A549 treated with CORT108297 at 1 μM for 4 hours (cell line): ENCODE measurements around the gene HDAC6. TPM values are rescaled to one million over a fixed set of nuclear protein-coding genes. Genes with fewer than 3 reads are reported as not detected.

Experiments used
- total RNA-seq: library from RNA; stranded (reverse); fragments of 200-300 nt; extraction: Qiagen RNA extraction; gene quantifications from 5 replicates; pipeline ENCODE4 v1.2.3, GENCODE V29; 2022

Gene HDAC6
- 23.3 to 33.1 TPM (median 28.3 TPM) in 5 replicates for total RNA-seq

DNA sequence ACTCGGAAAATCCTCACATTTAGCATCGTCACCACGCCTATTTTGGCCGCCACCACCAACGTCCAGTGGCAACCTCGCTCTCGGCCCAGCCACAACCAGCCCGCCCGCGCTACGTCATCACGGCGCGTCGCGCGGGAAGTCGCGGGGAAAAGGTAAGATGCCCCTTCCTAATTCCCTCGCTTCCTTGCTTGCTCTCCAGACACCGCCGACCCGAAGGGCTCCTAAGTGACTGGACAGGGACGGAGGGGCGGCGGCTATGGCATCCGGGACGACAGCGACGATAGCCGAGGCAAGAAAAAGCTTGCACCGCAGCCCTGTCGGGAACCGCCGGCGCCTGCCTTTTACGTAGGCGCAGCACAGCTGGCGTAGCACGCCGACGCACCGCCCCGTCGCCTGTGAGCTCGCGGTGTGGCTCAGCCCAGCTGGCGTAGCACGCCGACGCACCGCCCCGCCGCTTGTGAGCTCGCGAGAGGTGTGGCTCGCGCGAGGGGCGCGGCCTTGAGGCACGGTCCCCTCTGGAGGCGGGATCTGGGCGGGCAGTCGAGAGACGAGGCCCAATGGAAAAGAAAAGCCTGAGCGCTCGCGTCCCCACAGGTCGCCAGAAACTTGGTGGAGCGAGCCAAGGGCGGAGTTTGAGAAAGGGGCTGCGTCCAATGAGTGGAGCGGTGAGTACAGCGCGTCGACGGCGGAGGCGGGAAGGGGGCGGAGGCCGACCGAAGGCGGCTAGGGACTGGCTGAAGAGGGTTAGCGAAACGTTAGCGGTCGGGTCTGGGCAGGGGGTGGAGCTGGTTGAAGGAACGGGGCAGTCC, at the start of gene HDAC6:
Gene HDAC6 (plus strand): TSS at position 788 of the 809 bp plus-strand sequence. CDS start 626 bp downstream, outside the sequence.

DNA sequence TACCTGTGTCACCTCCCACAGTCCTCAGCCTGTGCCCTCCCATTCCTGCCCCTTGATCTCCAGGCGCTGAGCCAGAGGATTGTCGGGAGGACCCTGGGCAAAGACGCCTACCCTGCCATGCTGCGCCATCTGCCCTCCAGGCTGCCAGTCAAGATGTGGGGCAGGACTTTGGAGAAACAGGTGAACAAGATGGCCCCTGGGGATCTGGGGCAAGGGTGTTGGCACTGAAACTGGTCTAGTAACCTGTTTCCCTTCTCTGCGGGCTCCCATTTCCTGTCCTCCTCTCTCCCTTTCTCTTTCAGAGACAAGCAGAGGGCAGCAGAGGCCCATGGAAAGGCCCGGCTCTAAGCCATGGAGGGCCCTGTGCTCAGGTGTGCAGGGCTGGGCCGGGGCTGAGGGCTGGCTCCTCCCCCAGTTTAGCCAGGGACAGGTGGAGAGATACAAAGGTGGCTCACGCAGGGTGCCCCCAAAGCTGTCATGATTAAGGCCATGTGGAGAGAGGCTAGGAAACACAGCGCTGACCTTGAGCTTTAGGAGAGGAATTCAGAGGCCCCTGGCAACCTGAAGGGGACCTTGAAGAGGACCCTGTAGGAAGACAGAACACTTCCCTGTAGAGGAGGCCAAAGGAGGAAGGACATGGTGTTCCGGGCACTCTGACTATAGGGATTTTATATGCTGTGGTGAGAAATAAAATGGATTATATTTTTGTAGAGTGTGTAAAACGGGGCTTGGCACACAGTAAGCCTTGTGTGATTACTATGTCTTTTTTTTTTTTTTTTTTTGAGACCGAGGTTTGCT, 40.0 kb upstream of the HDAC6 start, which contains the start of gene GLOD5:
Gene GLOD5 (plus strand): TSS at position 74 of the 798 bp plus-strand sequence. CDS start 44 bp downstream, at position 118.

DNA sequence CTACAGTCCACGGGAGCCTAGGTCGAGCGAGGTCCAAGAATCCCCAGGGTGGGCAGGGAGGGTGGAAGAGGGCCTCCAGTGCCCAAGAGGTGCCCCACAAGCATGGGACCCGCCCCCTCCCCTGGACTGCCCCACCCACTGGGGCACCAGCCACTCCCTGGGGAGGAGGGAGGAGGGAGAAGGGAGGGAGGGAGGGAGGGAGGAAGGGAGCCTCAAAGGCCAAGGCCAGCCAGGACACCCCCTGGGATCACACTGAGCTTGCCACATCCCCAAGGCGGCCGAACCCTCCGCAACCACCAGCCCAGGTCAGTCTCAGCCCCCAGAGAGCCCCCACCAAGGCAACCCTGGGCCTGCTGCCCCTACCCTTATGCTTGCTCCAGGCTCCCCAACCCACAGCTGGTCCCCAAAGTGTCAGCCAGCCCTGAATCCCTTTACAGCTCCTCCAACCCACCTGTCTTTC, 15.5 kb upstream of the HDAC6 start, which contains the start of gene GATA1:
Gene GATA1 (plus strand): TSS at position 250 of the 460 bp plus-strand sequence. CDS start 4,520 bp downstream, outside the sequence.

DNA sequence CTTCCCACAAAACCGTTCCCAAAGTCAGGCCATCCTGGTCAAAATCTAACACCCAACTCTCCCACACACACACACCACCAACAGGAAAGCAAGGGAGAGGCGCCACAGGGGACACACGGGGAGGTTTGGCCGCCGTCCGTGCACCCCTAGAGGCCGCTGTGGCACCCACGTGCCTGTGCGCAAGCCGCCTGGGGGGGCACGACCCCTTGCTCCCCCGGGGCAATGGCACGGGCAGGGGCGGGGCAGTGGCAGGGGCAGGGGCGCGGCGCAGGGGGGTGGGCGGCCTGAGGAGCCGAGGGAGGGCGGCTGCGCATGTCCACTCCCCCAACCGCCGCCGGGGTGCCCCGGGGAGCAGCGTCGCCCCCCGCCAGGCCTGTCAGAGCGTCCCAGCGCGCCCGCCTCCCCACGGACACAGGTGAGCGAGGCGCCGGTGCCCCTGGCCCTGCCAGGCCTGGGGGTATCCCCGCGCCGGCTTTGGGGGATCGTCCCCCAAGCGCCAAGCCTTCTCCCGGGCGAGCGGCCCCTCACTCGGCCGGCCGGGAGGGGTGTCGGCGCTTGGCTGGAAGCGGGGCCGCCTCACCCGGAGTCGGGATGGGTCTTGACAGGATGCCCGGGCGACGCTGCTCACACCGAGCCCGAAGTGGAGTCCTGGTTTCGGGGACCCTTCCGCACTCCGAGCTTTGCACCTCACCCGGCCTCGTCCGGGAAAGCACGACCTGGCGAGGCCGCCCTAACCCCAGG, 24.4 kb downstream of the HDAC6 start, which contains the start of gene ERAS:
Gene ERAS (plus strand): TSS at position 379 of the 741 bp plus-strand sequence. CDS start 2,611 bp downstream, outside the sequence.

DNA sequence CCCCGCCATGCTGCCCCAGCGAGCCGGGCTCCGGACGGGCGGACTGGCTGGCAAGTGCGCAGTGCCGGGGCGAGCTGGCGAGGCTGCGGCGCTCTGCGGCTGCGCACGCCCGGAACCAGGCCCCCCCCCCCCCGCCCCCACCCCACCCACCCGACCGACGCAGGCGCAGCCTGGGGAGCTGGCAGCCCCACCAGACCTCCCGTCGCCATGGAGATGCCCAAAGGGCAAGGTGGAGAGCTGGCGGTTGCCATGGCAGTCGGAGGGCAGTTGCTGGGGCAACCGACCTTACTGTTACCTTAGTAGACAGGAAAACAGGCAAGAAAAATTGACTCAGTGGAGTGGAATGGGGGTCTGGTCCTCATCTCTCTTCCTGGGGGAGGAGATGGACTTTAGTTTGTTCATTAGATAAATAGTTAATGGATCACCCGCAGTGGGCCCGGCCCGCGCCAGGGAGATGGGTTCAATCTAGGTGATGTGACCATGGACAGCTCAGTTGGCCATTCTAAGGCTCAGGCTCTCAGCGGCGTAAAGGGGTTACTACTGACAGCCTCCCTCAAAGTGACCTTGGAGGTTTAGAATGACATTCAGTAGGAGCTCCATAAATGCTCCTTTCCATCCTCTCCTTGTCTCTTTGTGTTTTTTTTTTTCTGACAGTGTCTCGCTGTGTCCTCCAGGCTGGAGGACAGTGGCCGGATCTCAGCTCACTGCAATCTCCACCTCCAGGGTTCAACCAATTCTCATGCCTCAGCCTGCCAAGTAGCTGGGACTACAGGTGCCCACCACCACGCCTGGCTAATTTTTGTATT, 33.9 kb downstream of the HDAC6 start, which contains the start of gene PCSK1N:
Gene PCSK1N (minus strand): TSS at position 87 of the 806 bp plus-strand sequence. CDS start 78 bp downstream, at position 9.

Other genes starting within 250 kb of the HDAC6 start
- gene RBM3, start 227.6 kb upstream of the HDAC6 start, total RNA-seq: 297 to 439 TPM (median 349 TPM) in 5 replicates
- 56.5 to 88.9 TPM (median 81.1 TPM) in 5 replicates for gene WDR13, start 204.6 kb upstream of the HDAC6 start, total RNA-seq
- gene WAS, start 118.3 kb upstream of the HDAC6 start, total RNA-seq: 0.21 to 0.36 TPM (median 0.25 TPM) in 5 replicates
- gene SUV39H1, start 105.3 kb upstream of the HDAC6 start, total RNA-seq: 18.9 to 22.9 TPM (median 22.2 TPM) in 5 replicates
- not detected in 5 replicates for gene GLOD5, start 40.3 kb upstream of the HDAC6 start, total RNA-seq
- gene GATA1, start 15.5 kb upstream of the HDAC6 start, total RNA-seq: not detected in 5 replicates
- 0.09 to 0.18 TPM (median 0.12 TPM) in 4 of 5 replicates, not detected in the other for gene ERAS, start 24.4 kb downstream of the HDAC6 start, total RNA-seq
- gene PCSK1N, start 33.5 kb downstream of the HDAC6 start, total RNA-seq: 17.4 to 54.0 TPM (median 47.3 TPM) in 5 replicates
- gene TIMM17B, start 95.7 kb downstream of the HDAC6 start, total RNA-seq: 92.5 to 116 TPM (median 108 TPM) in 5 replicates
- gene PQBP1, start 95.9 kb downstream of the HDAC6 start, total RNA-seq: 91.3 to 118 TPM (median 100.0 TPM) in 5 replicates
- gene SLC35A2, start 109.6 kb downstream of the HDAC6 start, total RNA-seq: 53.3 to 73.9 TPM (median 72.1 TPM) in 5 replicates
- 10.0 to 10.8 TPM (median 10.1 TPM) in 5 replicates for gene PIM2, start 117.0 kb downstream of the HDAC6 start, total RNA-seq
- 60.0 to 65.8 TPM (median 64.1 TPM) in 5 replicates for gene OTUD5, start 155.5 kb downstream of the HDAC6 start, total RNA-seq
- gene KCND1, start 169.8 kb downstream of the HDAC6 start, total RNA-seq: 0.98 to 1.4 TPM (median 1.3 TPM) in 5 replicates
- gene GRIPAP1, start 200.2 kb downstream of the HDAC6 start, total RNA-seq: 18.1 to 23.3 TPM (median 21.3 TPM) in 5 replicates
- 46.9 to 59.1 TPM (median 58.1 TPM) in 5 replicates for gene TFE3, start 241.3 kb downstream of the HDAC6 start, total RNA-seq